K562 (cell line): ENCODE measurements around the gene NFATC2. TPM values are rescaled to one million over a fixed set of nuclear protein-coding genes. Genes with fewer than 3 reads are reported as not detected.

Experiments used
- BRF2 ChIP-seq: IDR thresholded peaks from 3 replicates; pipeline ENCODE4 v1.6.1; 2011; ENCODE audit warnings: borderline replicate concordance, mild to moderate bottlenecking; ENCODE audit not compliant: insufficient read length, insufficient read depth
- CBFB ChIP-seq: sonication (generic); formaldehyde crosslinking; IDR thresholded peaks from 2 replicates; pipeline ENCODE4 v1.4.0; 2020; ENCODE audit warnings: mild to moderate bottlenecking, missing genetic modification reagents
- CHCHD3 ChIP-seq: fragments of 250-450 bp; sonication (Bioruptor Pico); IDR thresholded peaks from 2 replicates; pipeline ENCODE4 v2.1.2; 2022; ENCODE audit warnings: mild to moderate bottlenecking
- COPS2 ChIP-seq: fragments of 450-650 bp; conservative IDR thresholded peaks from 2 replicates; pipeline ENCODE4 v1.6.1; 2016; ENCODE audit warnings: mild to moderate bottlenecking, moderate library complexity
- DIDO1 ChIP-seq: fragments of 450-650 bp; IDR thresholded peaks from 2 replicates; pipeline ENCODE4 v1.6.1; 2016; ENCODE audit warnings: low read depth, missing biosample characterization, missing genetic modification characterization
- E2F1 ChIP-seq: sonication (generic); formaldehyde crosslinking; IDR thresholded peaks from 2 replicates; pipeline ENCODE4 v1.8.1; 2023; ENCODE audit warnings: mild to moderate bottlenecking, missing genetic modification reagents, moderate library complexity
- ESRRB ChIP-seq: fragments of 250-450 bp; sonication (Bioruptor Pico); IDR thresholded peaks from 2 replicates; pipeline ENCODE4 v1.5.0; 2020; ENCODE audit warnings: mild to moderate bottlenecking, moderate library complexity, borderline replicate concordance
- FOSL1 ChIP-seq: fragments of 200-800 bp; sonication (Bioruptor generic); conservative IDR thresholded peaks from 2 replicates; pipeline ENCODE4 v1.6.1; 2016; ENCODE audit warnings: missing genetic modification characterization, missing compliant biosample characterization
- FOXJ2 ChIP-seq: fragments of 200-800 bp; sonication (Bioruptor generic); IDR thresholded peaks from 2 replicates; pipeline ENCODE4 v1.6.1; 2016; ENCODE audit warnings: missing genetic modification characterization, missing compliant biosample characterization
- GATA2 ChIP-seq: sonication (generic); formaldehyde crosslinking; IDR thresholded peaks from 2 replicates; pipeline ENCODE4 v1.4.0; 2020; ENCODE audit warnings: mild to moderate bottlenecking, missing genetic modification reagents
- HMGN3 ChIP-seq: IDR thresholded peaks from 2 replicates; pipeline ENCODE4 v1.6.1; 2011; ENCODE audit warnings: borderline replicate concordance, low read depth, mild to moderate bottlenecking, mixed read lengths, low read length; ENCODE audit not compliant: insufficient read length; ENCODE audit errors: extremely low read depth
- MAFK ChIP-seq: IDR thresholded peaks from 2 replicates; pipeline ENCODE4 v1.6.1; 2011; ENCODE audit warnings: low read length, improper control_type of control experiment
- MECOM ChIP-seq: fragments of 250-450 bp; sonication (Bioruptor Pico); IDR thresholded peaks from 2 replicates; pipeline ENCODE4 v1.8.0; 2022; ENCODE audit warnings: inconsistent platforms
- MYC ChIP-seq, 2 experiments: fragments of 250-450 bp in 1 of 2; sonication (Bioruptor Pico) in 1 of 2; IDR thresholded peaks; 2 replicates each; pipeline versions ENCODE4 v1.5.1 to v1.6.1; 2012 to 2021; ENCODE audit warnings: low read depth in 2 of 2, borderline replicate concordance in 1 of 2, improper control_type of control experiment in 1 of 2, low read length in 1 of 2, mild to moderate bottlenecking in 1 of 2, moderate library complexity in 1 of 2
- NFE2L1 ChIP-seq: fragments of 450-650 bp; IDR thresholded peaks from 2 replicates; pipeline ENCODE4 v1.6.1; 2016; ENCODE audit warnings: missing genetic modification characterization, low read depth, mild to moderate bottlenecking, missing compliant biosample characterization, moderate library complexity, borderline replicate concordance
- PCBP2 ChIP-seq: fragments of 200-400 bp; formaldehyde crosslinking; IDR thresholded peaks from 2 replicates; pipeline ENCODE4 v1.6.1; 2018; ENCODE audit warnings: low read length, low read depth, mild to moderate bottlenecking, moderate library complexity; ENCODE audit not compliant: poor library complexity, severe bottlenecking
- RBM17 ChIP-seq: fragments of 200-400 bp; formaldehyde crosslinking; IDR thresholded peaks from 2 replicates; pipeline ENCODE4 v1.6.1; 2017; ENCODE audit warnings: low read depth, mild to moderate bottlenecking, low read length, borderline replicate concordance
- SMARCA4 ChIP-seq: fragments of 450-650 bp; IDR thresholded peaks from 2 replicates; pipeline ENCODE4 v1.6.1; 2016
- SOX6 ChIP-seq: fragments of 450-650 bp; IDR thresholded peaks from 2 replicates; pipeline ENCODE4 v1.6.1; 2014; ENCODE audit warnings: mild to moderate bottlenecking
- STAT5B ChIP-seq: fragments of 250-450 bp; sonication (Bioruptor Pico); IDR thresholded peaks from 2 replicates; pipeline ENCODE4 v1.8.0; 2021; ENCODE audit warnings: mild to moderate bottlenecking, inconsistent platforms
- STAT6 ChIP-seq: sonication (generic); formaldehyde crosslinking; IDR thresholded peaks from 2 replicates; pipeline ENCODE4 v1.8.1; 2023; ENCODE audit warnings: mild to moderate bottlenecking, missing genetic modification reagents
- ZNF239 ChIP-seq: fragments of 250-450 bp; sonication (Bioruptor Pico); IDR thresholded peaks from 2 replicates; pipeline ENCODE4 v1.4.0; 2020; ENCODE audit warnings: mild to moderate bottlenecking
- ZNF644 ChIP-seq: fragments of 200-800 bp; sonication (Bioruptor generic); IDR thresholded peaks from 2 replicates; pipeline ENCODE4 v1.6.1; 2016; ENCODE audit warnings: low read depth, missing genetic modification characterization, missing compliant biosample characterization
- ZNF77 ChIP-seq: fragments of 250-450 bp; sonication (Bioruptor Pico); IDR thresholded peaks from 2 replicates; pipeline ENCODE4 v1.5.0; 2020
- polyA plus RNA-seq, 8 experiments: library from polyadenylated mRNA; depleted of rRNA in 4 of 8; stranded (reverse) in 5 of 8; unstranded in 3 of 8; fragments of >200 nt; fragmentation: Nextera tagmentation in 2 of 8; fragmentation: Illumina TruSeq in 1 of 8; extraction: Ambion mirVana in 2 of 8; extraction: Trizol in 1 of 8; gene quantifications; 2 replicates each; pipeline versions ENCODE4 v1.2.1 to v1.2.3, GENCODE V29; 2011 to 2014; ENCODE audit warnings: inconsistent platforms in 1 of 8, missing spikeins in 1 of 8
- total RNA-seq, 7 experiments: library from RNA; depleted of rRNA in 6 of 7; stranded (reverse); fragments of >200 nt in 6 of 7; fragmentation: Illumina TruSeq in 2 of 7; extraction: Trizol in 2 of 7; gene quantifications; 2 replicates each; pipeline versions ENCODE4 v1.2.1 to v1.2.3, GENCODE V29; 2011 to 2021; ENCODE audit warnings: low replicate concordance in 1 of 7

NFATC2 gene
- total and polyA plus RNA-seq, 9 of the 15 experiments (the other 6 are each of a cell fraction or from before 2014, with no cell fraction given) = 1.9 to 11.2 (median 3.0) TPM

- TF ChIP-seq E2F1 (CRISPR knock-in tag) (no peak), STAT6 (CRISPR knock-in tag) (no peak), SMARCA4 (0 out of 2 replicates have a peak, but pooled peaks have one; percentile 21), MECOM (CRISPR knock-in tag) (no peak), STAT5B (CRISPR knock-in tag) (no peak), FOXJ2 (tag) (peak; percentile 46; the same call in 1 of the 2 replicates), ZNF644 (tag) (no peak), COPS2 (no peak), PCBP2 (no peak), ESRRB (no peak), NFE2L1 (tag) (peak; percentile 60; the same call in 1 of the 2 replicates), FOSL1 (tag) (peak; percentile 56; the same call in 1 of the 2 replicates), MAFK (peak; percentile 71; the same call in 1 of the 2 replicates), RBM17 (no peak), GATA2 (CRISPR knock-in tag) (no peak), CHCHD3 (CRISPR knock-in tag) (no peak), BRF2 (no peak), ZNF77 (CRISPR knock-in tag) (no peak), CBFB (CRISPR knock-in tag) (no peak), MYC (IDR thresholded peaks at IDR 0.05; ENCODE audit: low read depth, low read length) (peak; percentile 10; the same call in 1 of the 2 replicates), MYC (CRISPR knock-in tag; IDR thresholded peaks at IDR 0.05; ENCODE audit: borderline replicate concordance, low read depth) (no peak), HMGN3 (no peak), DIDO1 (tag) (0 out of 2 replicates have a peak, but pooled peaks have one; percentile 30), SOX6 (0 out of 2 replicates have a peak, but pooled peaks have one; percentile 26), ZNF239 (CRISPR knock-in tag) (peak; percentile 100)
Observed at GRCh38 chr20:51437182-51437924, 105.2 kb downstream of the NFATC2 start (continued).
